H1 (cell line): ENCODE measurements around the gene PATJ. TPM values are rescaled to one million over a fixed set of nuclear protein-coding genes. Genes with fewer than 3 reads are reported as not detected.

Experiments
- SIRT6 ChIP-seq: IDR thresholded peaks from one replicate; pipeline ENCODE4 v1.7.1; 2012; ENCODE audit warnings: low read length, inconsistent platforms
- polyA plus RNA-seq, 7 experiments: library from polyadenylated mRNA; depleted of rRNA in 3 of 7; stranded (reverse) in 5 of 7; unstranded in 2 of 7; fragments of >200 nt in 5 of 7; fragments of 200-250 nt in 2 of 7; gene quantifications; 1 replicate in 5 of 7; 2 replicates in 1 of 7; 4 replicates in 1 of 7; pipeline versions ENCODE4 v1.2.1 to v1.2.3, GENCODE V29; 2011 to 2013; ENCODE audit warnings: missing spikeins in 2 of 7, mixed read lengths in 2 of 7
- total RNA-seq: library from RNA; stranded (reverse); fragmentation: NEBNext Ultra II Directional; extraction: Animal tissue kit (Norgen Biotek cat#: 25700); gene quantifications from 2 replicates; pipeline ENCODE4 v1.2.1, GENCODE V29; 2021

PATJ gene
- total and polyA plus RNA-seq, 2 of the 8 experiments (the other 6 are each of a cell fraction or from before 2014, with no cell fraction given): 8.2 to 55.6 TPM

DNA sequence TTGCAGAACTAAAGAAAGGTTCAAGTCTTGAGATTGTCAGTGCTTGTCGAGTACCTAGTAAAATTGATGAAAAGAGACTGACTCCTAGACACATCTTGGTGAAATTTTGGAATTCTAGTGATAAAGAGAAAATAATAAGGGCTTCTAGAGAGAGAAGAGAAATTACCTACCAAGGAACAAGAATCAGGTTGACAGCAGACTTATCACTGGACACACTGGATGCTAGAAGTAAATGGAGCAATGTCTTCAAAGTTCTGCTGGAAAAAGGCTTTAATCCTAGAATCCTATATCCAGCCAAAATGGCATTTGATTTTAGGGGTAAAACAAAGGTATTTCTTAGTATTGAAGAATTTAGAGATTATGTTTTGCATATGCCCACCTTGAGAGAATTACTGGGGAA lies 468.7 kb downstream of the PATJ start (continued):
- TF ChIP-seq SIRT6: no peak
